Measurements from ENCODE around the gene PITX3. TPM values are rescaled to one million over a fixed set of nuclear protein-coding genes. Genes with fewer than 3 reads are reported as not detected.

PITX3 gene
- polyA plus RNA-seq, 3 donors, result not detected

- peaks cover 13% of the 10 kb centered on the region for H3K4me1 Mint-ChIP-seq
- Histone ChIP-seq H3K79me2 (ENCODE audit: insufficient read depth, low read length) (no peaks in the 10 kb centered on the region), H3K36me3 (replicated peaks in 1 of 2; ENCODE audit: control insufficient read depth in 1 of 2, insufficient read depth in 2 of 2, low read length in 2 of 2) (no peaks in the 10 kb centered on the region), H3K27ac (ENCODE audit: low read depth in 1 of 2, low read length in 2 of 2) (no peak overlapping the region), H3K27me3 (ENCODE audit: control insufficient read depth in 2 of 2, insufficient read depth in 2 of 2, low read length in 2 of 2) (no peaks in the 10 kb centered on the region), H4K20me1 (ENCODE audit: insufficient read depth, low read length) (no peaks in the 10 kb centered on the region), H3K9me3 (replicated peaks in 1 of 2; ENCODE audit: control insufficient read depth in 1 of 2, insufficient read depth in 1 of 2, low read length in 2 of 2) (peaks cover 0 to 7% of the 10 kb centered on the region in 2 donors), H3K4me2 (replicated peaks; ENCODE audit: extremely low read depth, low read length, poor library complexity, severe bottlenecking) (no peak overlapping the region), H3K4me3 (replicated peaks in 1 of 3; ENCODE audit: low read depth in 2 of 3, low read length in 3 of 3) (no peak overlapping the region), H3K4me1 (ENCODE audit: control insufficient read depth in 1 of 2, insufficient read depth in 2 of 2, low read length in 2 of 2) (no peaks in the 10 kb centered on the region), H2AFZ (ENCODE audit: insufficient read depth, low read depth, low read length, poor library complexity, severe bottlenecking) (peak overlapping the region; percentile 7), H3K9ac (ENCODE audit: insufficient read depth, low read length, poor library complexity, severe bottlenecking) (no peak overlapping the region)
- H3K27ac Mint-ChIP-seq, result peak overlapping the region in 1 of 7 donors; percentile 26
- no CpG with 5 or more reads among the region's 1 CpG for WGBS (ENCODE audit: insufficient coverage)
- TF ChIP-seq, protein P1, sequence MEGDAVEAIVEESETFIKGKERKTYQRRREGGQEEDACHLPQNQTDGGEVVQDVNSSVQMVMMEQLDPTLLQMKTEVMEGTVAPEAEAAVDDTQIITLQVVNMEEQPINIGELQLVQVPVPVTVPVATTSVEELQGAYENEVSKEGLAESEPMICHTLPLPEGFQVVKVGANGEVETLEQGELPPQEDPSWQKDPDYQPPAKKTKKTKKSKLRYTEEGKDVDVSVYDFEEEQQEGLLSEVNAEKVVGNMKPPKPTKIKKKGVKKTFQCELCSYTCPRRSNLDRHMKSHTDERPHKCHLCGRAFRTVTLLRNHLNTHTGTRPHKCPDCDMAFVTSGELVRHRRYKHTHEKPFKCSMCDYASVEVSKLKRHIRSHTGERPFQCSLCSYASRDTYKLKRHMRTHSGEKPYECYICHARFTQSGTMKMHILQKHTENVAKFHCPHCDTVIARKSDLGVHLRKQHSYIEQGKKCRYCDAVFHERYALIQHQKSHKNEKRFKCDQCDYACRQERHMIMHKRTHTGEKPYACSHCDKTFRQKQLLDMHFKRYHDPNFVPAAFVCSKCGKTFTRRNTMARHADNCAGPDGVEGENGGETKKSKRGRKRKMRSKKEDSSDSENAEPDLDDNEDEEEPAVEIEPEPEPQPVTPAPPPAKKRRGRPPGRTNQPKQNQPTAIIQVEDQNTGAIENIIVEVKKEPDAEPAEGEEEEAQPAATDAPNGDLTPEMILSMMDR (IDR thresholded peaks at IDR 0.05), result no peak
- intact Hi-C loops (cut with micrococcal nuclease), result no loop called here
- peaks cover 0 to 13% (median 6%) of the 10 kb centered on the region in 7 donors for H3K9me3 Mint-ChIP-seq
- H3K4me3 Mint-ChIP-seq, result peak overlapping the region in 1 of 2 donors; percentile 37
- peaks cover 0 to 3% (median under 1%) of the 10 kb centered on the region in 3 donors for H3K27me3 Mint-ChIP-seq (ENCODE audit: low read depth in 3 of 3)
- no peak for DNase-seq
- no peaks in the 10 kb centered on the region for H3K36me3 Mint-ChIP-seq
These were observed 38.9 kb downstream of the PITX3 start for GRCh38 chr10:102202386-102202785.

- WGBS (ENCODE audit: insufficient coverage), result 86% methylated on average over 34 of the region's 34 CpGs
These were observed 40.3 kb downstream of the PITX3 start for GRCh38 chr10:102200751-102201640.

More at GRCh38 chr10:102200751-102201640, 40.3 kb downstream of the PITX3 start:
- H3K9ac ChIP-seq (ENCODE audit: insufficient read depth, low read length, poor library complexity, severe bottlenecking), result no peak overlapping the region
- intact Hi-C loops (cut with micrococcal nuclease), result no loop called here
- H3K27me3 Mint-ChIP-seq (ENCODE audit: low read depth in 3 of 3), result peaks cover 2 to 5% (median 2%) of the 10 kb centered on the region in 3 donors
- H3K4me1 ChIP-seq (ENCODE audit: control insufficient read depth in 1 of 2, insufficient read depth in 2 of 2, low read length in 2 of 2), result no peaks in the 10 kb centered on the region
- H3K27ac ChIP-seq (ENCODE audit: low read depth in 1 of 2, low read length in 2 of 2), result no peak overlapping the region
- peaks cover 0 to 7% of the 10 kb centered on the region in 2 donors for H3K9me3 ChIP-seq (replicated peaks in 1 of 2; ENCODE audit: control insufficient read depth in 1 of 2, insufficient read depth in 1 of 2, low read length in 2 of 2)
- peak in 1 of 3 donors; percentile 23 for DNase-seq
- no peak overlapping the region for H3K4me2 ChIP-seq (replicated peaks; ENCODE audit: extremely low read depth, low read length, poor library complexity, severe bottlenecking)
- TF ChIP-seq, protein P1 (IDR thresholded peaks at IDR 0.05), result no peak
- no peaks in the 10 kb centered on the region for H3K36me3 Mint-ChIP-seq
- no peak overlapping the region for H3K4me3 ChIP-seq (replicated peaks in 1 of 3; ENCODE audit: low read depth in 2 of 3, low read length in 3 of 3)
- H2AFZ ChIP-seq (ENCODE audit: insufficient read depth, low read depth, low read length, poor library complexity, severe bottlenecking), result no peak overlapping the region
- no peaks in the 10 kb centered on the region for H3K27me3 ChIP-seq (ENCODE audit: control insufficient read depth in 2 of 2, insufficient read depth in 2 of 2, low read length in 2 of 2)
- no peaks in the 10 kb centered on the region for H3K79me2 ChIP-seq (ENCODE audit: insufficient read depth, low read length)
- no peak overlapping the region for H3K27ac Mint-ChIP-seq
- no peak overlapping the region for H3K4me3 Mint-ChIP-seq
- peaks cover 0 to 13% (median 6%) of the 10 kb centered on the region in 7 donors for H3K9me3 Mint-ChIP-seq
- no peaks in the 10 kb centered on the region for H3K36me3 ChIP-seq (replicated peaks in 1 of 2; ENCODE audit: control insufficient read depth in 1 of 2, insufficient read depth in 2 of 2, low read length in 2 of 2)
- H4K20me1 ChIP-seq (ENCODE audit: insufficient read depth, low read length), result no peaks in the 10 kb centered on the region
- peaks cover 13% of the 10 kb centered on the region for H3K4me1 Mint-ChIP-seq

Data from CD14-positive monocyte (primary cell).